ENCODE measurements around the gene RAG2.

RAG2 gene

DNA sequence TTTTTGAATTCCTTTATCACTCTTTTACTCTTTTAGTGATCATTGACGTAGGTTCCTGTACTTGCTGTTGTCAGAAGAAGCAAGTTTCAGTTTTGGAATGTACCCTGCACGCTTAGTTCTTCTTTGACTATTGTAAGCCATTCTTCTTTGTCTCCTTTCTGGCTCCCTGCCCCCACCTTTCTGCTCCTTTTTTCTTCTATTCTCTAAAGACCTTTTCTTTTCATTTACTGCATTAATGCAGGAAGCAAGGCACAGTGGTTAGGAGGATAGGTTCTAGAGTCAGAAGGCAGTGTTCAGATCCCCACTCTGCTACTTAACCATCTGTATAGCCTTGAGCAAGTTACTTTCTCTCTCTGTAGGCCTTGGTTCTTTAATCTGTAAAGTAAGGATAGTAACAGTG, 33.7 kb upstream of the RAG2 start:
- no peak overlapping the region for H3K27ac ChIP-seq (replicated peaks)
- H3K4me3 ChIP-seq (replicated peaks; ENCODE audit: insufficient read depth, low read length): no peak overlapping the region
- TF ChIP-seq, protein P1, sequence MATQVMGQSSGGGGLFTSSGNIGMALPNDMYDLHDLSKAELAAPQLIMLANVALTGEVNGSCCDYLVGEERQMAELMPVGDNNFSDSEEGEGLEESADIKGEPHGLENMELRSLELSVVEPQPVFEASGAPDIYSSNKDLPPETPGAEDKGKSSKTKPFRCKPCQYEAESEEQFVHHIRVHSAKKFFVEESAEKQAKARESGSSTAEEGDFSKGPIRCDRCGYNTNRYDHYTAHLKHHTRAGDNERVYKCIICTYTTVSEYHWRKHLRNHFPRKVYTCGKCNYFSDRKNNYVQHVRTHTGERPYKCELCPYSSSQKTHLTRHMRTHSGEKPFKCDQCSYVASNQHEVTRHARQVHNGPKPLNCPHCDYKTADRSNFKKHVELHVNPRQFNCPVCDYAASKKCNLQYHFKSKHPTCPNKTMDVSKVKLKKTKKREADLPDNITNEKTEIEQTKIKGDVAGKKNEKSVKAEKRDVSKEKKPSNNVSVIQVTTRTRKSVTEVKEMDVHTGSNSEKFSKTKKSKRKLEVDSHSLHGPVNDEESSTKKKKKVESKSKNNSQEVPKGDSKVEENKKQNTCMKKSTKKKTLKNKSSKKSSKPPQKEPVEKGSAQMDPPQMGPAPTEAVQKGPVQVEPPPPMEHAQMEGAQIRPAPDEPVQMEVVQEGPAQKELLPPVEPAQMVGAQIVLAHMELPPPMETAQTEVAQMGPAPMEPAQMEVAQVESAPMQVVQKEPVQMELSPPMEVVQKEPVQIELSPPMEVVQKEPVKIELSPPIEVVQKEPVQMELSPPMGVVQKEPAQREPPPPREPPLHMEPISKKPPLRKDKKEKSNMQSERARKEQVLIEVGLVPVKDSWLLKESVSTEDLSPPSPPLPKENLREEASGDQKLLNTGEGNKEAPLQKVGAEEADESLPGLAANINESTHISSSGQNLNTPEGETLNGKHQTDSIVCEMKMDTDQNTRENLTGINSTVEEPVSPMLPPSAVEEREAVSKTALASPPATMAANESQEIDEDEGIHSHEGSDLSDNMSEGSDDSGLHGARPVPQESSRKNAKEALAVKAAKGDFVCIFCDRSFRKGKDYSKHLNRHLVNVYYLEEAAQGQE (IDR thresholded peaks at IDR 0.05; ENCODE audit: insufficient replicate concordance, low read depth): no peak
- TF ChIP-seq SPI1 (IDR thresholded peaks at IDR 0.05; ENCODE audit: borderline replicate concordance, low read depth) (no peak), POLR2AphosphoS5 (IDR thresholded peaks at IDR 0.05; ENCODE audit: low read depth) (no peak), GABPA (IDR thresholded peaks at IDR 0.05; ENCODE audit: low read depth) (no peak)
- TF ChIP-seq, protein P2, sequence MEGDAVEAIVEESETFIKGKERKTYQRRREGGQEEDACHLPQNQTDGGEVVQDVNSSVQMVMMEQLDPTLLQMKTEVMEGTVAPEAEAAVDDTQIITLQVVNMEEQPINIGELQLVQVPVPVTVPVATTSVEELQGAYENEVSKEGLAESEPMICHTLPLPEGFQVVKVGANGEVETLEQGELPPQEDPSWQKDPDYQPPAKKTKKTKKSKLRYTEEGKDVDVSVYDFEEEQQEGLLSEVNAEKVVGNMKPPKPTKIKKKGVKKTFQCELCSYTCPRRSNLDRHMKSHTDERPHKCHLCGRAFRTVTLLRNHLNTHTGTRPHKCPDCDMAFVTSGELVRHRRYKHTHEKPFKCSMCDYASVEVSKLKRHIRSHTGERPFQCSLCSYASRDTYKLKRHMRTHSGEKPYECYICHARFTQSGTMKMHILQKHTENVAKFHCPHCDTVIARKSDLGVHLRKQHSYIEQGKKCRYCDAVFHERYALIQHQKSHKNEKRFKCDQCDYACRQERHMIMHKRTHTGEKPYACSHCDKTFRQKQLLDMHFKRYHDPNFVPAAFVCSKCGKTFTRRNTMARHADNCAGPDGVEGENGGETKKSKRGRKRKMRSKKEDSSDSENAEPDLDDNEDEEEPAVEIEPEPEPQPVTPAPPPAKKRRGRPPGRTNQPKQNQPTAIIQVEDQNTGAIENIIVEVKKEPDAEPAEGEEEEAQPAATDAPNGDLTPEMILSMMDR (IDR thresholded peaks at IDR 0.05; ENCODE audit: insufficient read depth, low read length): no peak
- H3K27me3 ChIP-seq (ENCODE audit: insufficient read depth, poor library complexity, severe bottlenecking): no peaks in the 10 kb centered on the region
- no peak for DNase-seq (ENCODE audit: low read depth in 1 of 2, low spot score in 1 of 2)

DNA sequence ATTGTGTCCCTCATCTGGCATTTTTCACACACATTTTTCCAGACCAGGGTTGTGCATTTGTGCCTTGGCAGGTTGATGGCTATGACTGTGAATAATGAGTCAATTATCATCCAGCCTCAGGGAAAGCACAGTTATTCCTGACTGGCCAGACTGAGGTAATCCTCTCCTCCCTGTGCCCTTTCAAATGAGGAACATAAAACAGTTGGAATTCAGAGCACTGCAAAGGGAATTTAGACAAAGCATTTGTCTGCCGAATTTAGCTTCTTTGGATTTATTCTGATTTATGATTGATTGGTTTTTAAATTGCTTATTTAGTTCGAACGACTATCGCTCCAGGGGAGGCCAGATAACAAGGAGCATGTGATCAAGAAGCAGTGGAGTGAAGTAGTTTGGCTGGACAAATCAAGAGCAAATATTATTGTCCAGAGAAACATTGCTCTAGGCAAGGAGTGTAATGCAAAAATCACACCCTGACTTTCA, 30.8 kb upstream of the RAG2 start:
- Histone ChIP-seq H3K27ac (replicated peaks) (no peak overlapping the region), H3K27me3 (ENCODE audit: insufficient read depth, poor library complexity, severe bottlenecking) (no peaks in the 10 kb centered on the region), H3K4me3 (replicated peaks; ENCODE audit: insufficient read depth, low read length) (no peak overlapping the region)
- no peak for DNase-seq (ENCODE audit: low read depth in 1 of 2, low spot score in 1 of 2)
- TF ChIP-seq SPI1 (IDR thresholded peaks at IDR 0.05; ENCODE audit: borderline replicate concordance, low read depth): no peak
- no peak for TF ChIP-seq POLR2AphosphoS5 (IDR thresholded peaks at IDR 0.05; ENCODE audit: low read depth)
- TF ChIP-seq, protein P2 (IDR thresholded peaks at IDR 0.05; ENCODE audit: insufficient read depth, low read length): no peak
- TF ChIP-seq, protein P1 (IDR thresholded peaks at IDR 0.05; ENCODE audit: insufficient replicate concordance, low read depth): no peak
- no peak for TF ChIP-seq GABPA (IDR thresholded peaks at IDR 0.05; ENCODE audit: low read depth)

DNA sequence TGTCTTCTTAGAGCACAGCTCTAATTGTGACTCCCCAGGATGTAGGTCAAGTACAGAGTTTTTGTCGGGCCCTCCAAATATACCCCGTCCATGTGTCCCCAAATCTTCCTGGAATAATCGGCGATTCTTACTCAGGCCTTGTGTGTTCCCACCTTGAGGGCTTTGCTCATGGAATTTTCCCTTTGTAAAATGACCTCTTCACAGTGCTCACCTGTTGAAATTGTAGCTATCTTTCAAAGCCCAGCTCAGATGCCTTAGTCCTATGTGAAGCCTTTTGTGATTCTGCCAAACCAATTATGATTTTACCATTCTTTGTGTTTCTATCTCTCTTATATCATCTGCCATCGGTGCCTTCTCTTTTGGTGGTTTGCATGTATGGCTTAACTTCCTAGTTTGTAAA, 30.1 kb upstream of the RAG2 start:
- H3K4me3 ChIP-seq (replicated peaks; ENCODE audit: insufficient read depth, low read length): no peak overlapping the region
- no peaks in the 10 kb centered on the region for H3K27me3 ChIP-seq (ENCODE audit: insufficient read depth, poor library complexity, severe bottlenecking)
- no peak overlapping the region for H3K27ac ChIP-seq (replicated peaks)
- no peak for TF ChIP-seq POLR2AphosphoS5 (IDR thresholded peaks at IDR 0.05; ENCODE audit: low read depth)
- TF ChIP-seq, protein P1 (IDR thresholded peaks at IDR 0.05; ENCODE audit: insufficient replicate concordance, low read depth): no peak
- DNase-seq (ENCODE audit: low read depth in 1 of 2, low spot score in 1 of 2): no peak

Measured in HL-60 (cell line).